CD4-positive, alpha-beta T cell treated with Interleukin-15 for 4 hours (primary cell): ENCODE data around the gene HSPG2.
"Not testable (repeated sequence)": the region's sequence is repeated elsewhere in the genome, so short reads cannot be mapped to it uniquely, and the experiment has no call there.

ENCODE experiments used
- DNase-seq: peaks from one replicate; pipeline ENCODE4 v3.0.0-alpha.2; 2020; ENCODE audit warnings: low spot score

Gene HSPG2

GRCh38 chr1:21912038-21912758 lies 24.9 kb downstream of the HSPG2 start:
- no peak for DNase-seq

- DNase-seq: no peak
Measured at GRCh38 chr1:21911205-21912001, 25.7 kb downstream of the HSPG2 start.

- DNase-seq: no peak
Measured at GRCh38 chr1:21910558-21911204, 26.4 kb downstream of the HSPG2 start.

GRCh38 chr1:21909787-21910503 lies 27.2 kb downstream of the HSPG2 start:
- no peak for DNase-seq

- no peak for DNase-seq
Measured at GRCh38 chr1:21909286-21909759, 27.8 kb downstream of the HSPG2 start.

- not testable (repeated sequence) for DNase-seq
Measured at GRCh38 chr1:21907737-21908534, 29.2 kb downstream of the HSPG2 start.

GRCh38 chr1:21907079-21907418 lies 30.1 kb downstream of the HSPG2 start:
- no peak for DNase-seq

GRCh38 chr1:21906173-21907078 lies 30.7 kb downstream of the HSPG2 start:
- DNase-seq: no peak

- no peak for DNase-seq
Measured at GRCh38 chr1:21904704-21905520, 32.2 kb downstream of the HSPG2 start.

- DNase-seq: no peak
Measured at GRCh38 chr1:21904454-21904703, 32.7 kb downstream of the HSPG2 start.

- no peak for DNase-seq
Measured at GRCh38 chr1:21903638-21904453, 33.3 kb downstream of the HSPG2 start.

- DNase-seq: no peak
Measured at GRCh38 chr1:21902026-21903012, 34.8 kb downstream of the HSPG2 start.

GRCh38 chr1:21901473-21901847 lies 35.6 kb downstream of the HSPG2 start:
- DNase-seq: no peak

- DNase-seq: no peak
Measured at GRCh38 chr1:21900766-21901472, 36.2 kb downstream of the HSPG2 start.

GRCh38 chr1:21899987-21900386 lies 37.1 kb downstream of the HSPG2 start:
- no peak for DNase-seq

- no peak for DNase-seq
Measured at GRCh38 chr1:21899267-21899810, 37.8 kb downstream of the HSPG2 start.
